ENCODE results near the gene ANAPC15.

The ANAPC15 gene

GRCh38 chr11:72084965-72085364, 27.5 kb downstream of the ANAPC15 start:
- no peak for DNase-seq (ENCODE audit: low spot score)

GRCh38 chr11:72084076-72084475, 28.4 kb downstream of the ANAPC15 start:
- no peak for DNase-seq (ENCODE audit: low spot score)

DNA sequence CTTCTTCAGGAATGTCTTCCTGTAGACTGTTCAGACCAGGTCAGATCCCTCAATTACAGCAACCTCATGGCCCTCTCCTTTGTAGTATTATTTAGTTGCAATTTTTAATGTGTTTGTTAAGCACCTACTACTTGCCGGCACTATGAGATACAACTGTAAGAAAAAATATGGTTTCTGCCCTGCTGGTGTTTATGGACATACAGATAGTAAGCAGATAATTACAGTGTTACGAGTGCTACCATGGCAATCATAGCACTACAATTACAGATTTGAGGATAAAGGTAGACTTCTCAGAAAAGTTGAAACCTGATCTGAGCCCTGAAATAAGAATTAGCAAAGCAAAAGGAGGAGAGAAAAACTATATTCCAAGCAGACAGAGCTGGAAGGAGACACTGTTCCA, 29.1 kb downstream of the ANAPC15 start:
- no peak for DNase-seq (ENCODE audit: low spot score)

- no peak for DNase-seq (ENCODE audit: low spot score)
Measured at GRCh38 chr11:72081821-72082453, 30.6 kb downstream of the ANAPC15 start.

- DNase-seq (ENCODE audit: low spot score): no peak
Measured at GRCh38 chr11:72081184-72081644, 31.3 kb downstream of the ANAPC15 start.

GRCh38 chr11:72080326-72081183, 31.9 kb downstream of the ANAPC15 start, which contains the start of the genes LRRC51 and NUMA1:
TSS of gene LRRC51 (plus strand) at chr11:72080850. CDS start at chr11:72089084, 8,234 bp downstream.
TSS of gene NUMA1 (minus strand) at chr11:72080542. CDS start at chr11:72035943, 44,599 bp downstream.
- DNase-seq (ENCODE audit: low spot score): peak; percentile 100

DNA sequence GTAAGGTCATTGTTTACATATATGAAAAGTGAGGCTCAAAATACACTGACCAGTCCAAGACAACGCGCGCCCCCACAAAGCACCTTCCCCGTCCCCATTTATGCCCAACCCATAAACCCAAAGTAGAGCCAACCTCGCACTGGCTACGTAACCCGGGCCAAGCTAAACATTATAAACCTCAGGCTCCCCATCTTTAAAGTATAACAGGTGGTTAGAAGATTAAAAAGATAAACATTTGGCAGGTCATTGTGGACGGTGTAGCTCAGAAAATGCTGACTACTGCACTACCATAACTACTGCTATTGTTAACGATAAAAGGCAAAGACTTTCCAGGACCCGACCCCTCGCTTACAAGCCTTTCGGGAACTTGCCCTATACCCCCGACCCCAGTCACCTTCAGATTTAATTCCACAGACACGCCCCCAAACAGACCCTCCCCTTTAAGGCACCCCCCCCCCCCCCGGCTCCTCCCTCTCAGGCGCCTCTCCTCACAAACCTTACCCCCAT, 32.6 kb downstream of the ANAPC15 start:
- no peak for DNase-seq (ENCODE audit: low spot score)

- DNase-seq (ENCODE audit: low spot score): no peak
Measured at GRCh38 chr11:72078477-72078876, 34.0 kb downstream of the ANAPC15 start.

DNA sequence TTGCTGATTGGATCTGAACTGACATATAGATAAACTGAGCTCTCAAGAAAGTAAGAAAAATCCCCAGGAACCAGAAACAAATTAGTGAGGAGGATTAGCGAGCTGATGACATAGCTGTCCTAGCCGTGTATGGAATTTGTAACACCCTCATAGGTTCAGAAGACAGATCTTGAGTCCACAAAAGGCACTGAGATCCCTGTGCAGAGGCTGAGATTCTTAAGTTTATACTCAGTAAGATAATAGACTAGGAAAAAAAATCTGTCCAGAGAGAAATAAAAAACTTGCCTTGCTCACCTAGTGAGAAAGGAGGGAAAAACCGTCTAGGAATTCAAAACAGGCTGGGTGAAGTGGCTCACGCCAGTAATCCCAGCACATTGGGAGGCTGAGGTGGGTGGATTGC, 36.7 kb downstream of the ANAPC15 start:
- DNase-seq (ENCODE audit: low spot score): no peak

- DNase-seq (ENCODE audit: low spot score): no peak
Measured at GRCh38 chr11:72075109-72075508, 37.4 kb downstream of the ANAPC15 start.

- no peak for DNase-seq (ENCODE audit: low spot score)
Measured at GRCh38 chr11:72072348-72072747, 40.1 kb downstream of the ANAPC15 start.

DNA sequence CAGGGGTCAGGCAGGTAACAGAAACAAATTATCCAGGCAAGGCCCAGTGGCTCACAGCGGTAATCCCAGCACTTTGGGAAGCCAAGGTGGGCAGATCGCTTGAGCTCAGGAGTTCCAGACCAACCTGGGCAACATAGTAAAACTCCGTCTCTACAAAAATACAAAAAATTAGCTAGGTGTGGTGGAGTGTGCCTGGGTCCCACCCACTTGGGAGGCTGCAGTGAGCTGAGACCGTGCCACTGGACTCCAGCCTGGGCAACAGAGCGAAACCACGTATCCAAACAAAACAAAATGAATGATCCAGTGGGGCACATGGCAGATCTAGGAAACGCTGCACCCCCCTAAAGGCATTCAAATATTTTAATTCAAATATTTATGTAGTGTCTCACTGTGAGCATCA, 42.0 kb downstream of the ANAPC15 start:
- no peak for DNase-seq (ENCODE audit: low spot score)

DNA sequence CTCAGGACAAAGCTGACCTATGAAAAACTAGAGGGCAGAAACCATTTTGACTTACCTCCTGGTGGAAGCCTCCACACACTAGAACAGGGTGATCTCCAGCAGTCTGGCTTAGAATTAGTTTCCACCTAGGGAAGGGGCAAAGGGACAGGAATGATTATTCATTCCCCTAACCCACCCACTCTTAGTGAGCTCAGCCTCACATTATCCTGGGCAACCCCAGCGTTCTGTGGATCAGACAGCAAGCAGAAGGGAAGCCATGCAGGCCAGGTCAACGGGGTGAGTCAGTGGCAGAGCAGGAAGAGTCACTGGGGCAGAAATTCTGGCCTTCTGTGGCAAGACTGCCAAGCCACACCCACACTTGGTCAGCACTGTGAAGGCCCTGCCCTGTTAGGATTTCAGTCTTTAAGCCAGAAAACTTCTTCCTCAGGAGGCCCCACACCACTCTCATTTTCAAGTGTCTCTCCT, 42.7 kb downstream of the ANAPC15 start:
- no peak for DNase-seq (ENCODE audit: low spot score)

DNA sequence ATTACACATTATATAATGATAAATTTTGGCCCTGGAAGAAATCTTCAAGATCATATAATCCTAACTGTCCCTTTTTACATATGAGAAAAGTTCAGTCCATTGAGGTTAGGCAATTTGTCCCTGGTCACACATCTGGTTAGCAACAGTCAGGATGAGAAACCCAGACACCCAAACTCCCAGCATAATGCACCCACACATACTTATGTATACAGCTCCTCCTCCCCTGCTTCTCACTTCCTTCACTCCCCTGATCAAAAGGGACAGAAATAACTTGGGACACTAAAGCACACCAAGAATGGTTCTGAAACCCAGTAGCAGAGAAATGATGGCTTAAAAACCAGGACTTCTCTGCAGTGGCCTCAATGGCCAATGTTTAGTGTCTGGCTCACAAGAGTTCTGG, 43.3 kb downstream of the ANAPC15 start:
- no peak for DNase-seq (ENCODE audit: low spot score)

GRCh38 chr11:72067676-72068075, 44.8 kb downstream of the ANAPC15 start:
- DNase-seq (ENCODE audit: low spot score): no peak

DNA sequence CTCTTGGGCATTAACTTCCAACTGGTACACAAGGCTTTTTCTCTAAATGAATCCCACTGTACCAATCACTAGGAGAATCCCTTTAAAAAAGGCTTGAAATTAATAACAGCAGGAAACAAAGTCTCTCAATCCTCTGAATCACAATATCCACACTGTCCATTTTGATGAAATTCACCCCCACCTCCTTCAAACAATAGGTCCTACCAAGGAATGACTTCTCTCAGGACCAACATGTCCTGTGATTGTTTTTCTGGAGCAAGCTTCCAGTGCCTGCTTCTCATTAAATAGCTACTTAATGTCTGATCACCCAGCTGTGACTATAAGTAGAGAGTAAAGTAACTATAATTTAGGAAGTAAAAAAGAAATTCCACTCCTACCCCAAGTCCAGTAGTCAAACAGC, 45.2 kb downstream of the ANAPC15 start:
- no peak for DNase-seq (ENCODE audit: low spot score)

- DNase-seq (ENCODE audit: low spot score): no peak
Measured at GRCh38 chr11:72066855-72067254, 45.6 kb downstream of the ANAPC15 start.

- DNase-seq (ENCODE audit: low spot score): no peak
Measured at GRCh38 chr11:72061739-72062396, 50.6 kb downstream of the ANAPC15 start.

Measured in activated CD4-positive, alpha-beta T cell treated with anti-CD3 and anti-CD28 coated beads, Interleukin-2, Interleukin-4, amounts not matched to agents 100 ng/mL and 50 ng/mL, durations not matched to agents 16 hours and 8 hours (primary cell).